Mucosa of rectum (tissue), 2 donors: ENCODE data around the gene FRMD1.

ENCODE experiments used
- H3K27ac ChIP-seq, 2 donors: one replicate each; pipeline ENCODE4 v1.7.0; 2013; ENCODE audit warnings: inconsistent platforms in 2 of 2, low read depth in 2 of 2, low read length in 2 of 2
- H3K27me3 ChIP-seq, 2 donors: one replicate each; pipeline ENCODE4 v1.7.0; 2013; ENCODE audit warnings: low read length in 2 of 2; ENCODE audit not compliant: control insufficient read depth in 2 of 2, insufficient read depth in 2 of 2
- H3K36me3 ChIP-seq, 2 donors: one replicate each; pipeline ENCODE4 v1.7.0; 2013; ENCODE audit warnings: low read length in 2 of 2; ENCODE audit not compliant: control insufficient read depth in 2 of 2, insufficient read depth in 2 of 2
- H3K4me1 ChIP-seq, 2 donors: one replicate each; pipeline ENCODE4 v1.7.0; 2013; ENCODE audit warnings: low read length in 2 of 2, mild to moderate bottlenecking in 1 of 2; ENCODE audit not compliant: control insufficient read depth in 2 of 2, insufficient read depth in 2 of 2
- H3K4me3 ChIP-seq, 2 donors: one replicate each; pipeline ENCODE4 v1.7.0; 2013; ENCODE audit warnings: low read length in 2 of 2
- H3K9ac ChIP-seq, 2 donors: one replicate each; pipeline ENCODE4 v1.7.0; 2013; ENCODE audit warnings: low read length in 2 of 2, low read depth in 1 of 2, mild to moderate bottlenecking in 1 of 2
- H3K9me3 ChIP-seq, 2 donors: one replicate each; pipeline ENCODE4 v1.7.0; 2013; ENCODE audit warnings: low read length in 2 of 2; ENCODE audit not compliant: control insufficient read depth in 2 of 2
- donor health status: healthy.
- donor health status: Normal muscosa, but diverticular disease.

The FRMD1 gene

DNA sequence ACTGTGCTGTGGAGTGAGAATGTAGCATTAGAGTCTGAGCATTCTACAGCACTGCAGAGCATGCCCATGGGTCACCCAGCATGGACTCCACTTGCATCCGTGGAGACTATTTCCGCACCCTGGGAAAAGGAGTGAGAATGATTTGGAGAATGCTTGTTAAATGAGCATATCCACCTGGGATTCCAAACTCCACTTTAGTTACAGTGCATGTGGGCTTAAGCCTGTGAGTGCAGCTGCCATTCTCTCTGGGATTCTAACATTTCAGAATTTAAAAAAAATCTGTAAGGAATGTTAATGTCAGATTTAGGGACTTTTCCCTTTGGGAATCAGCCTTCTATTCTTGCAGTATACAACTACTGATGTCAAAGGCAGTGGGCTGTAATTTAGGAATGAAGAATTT, 48.1 kb downstream of the FRMD1 start:
- Histone ChIP-seq H3K27ac (no peak overlapping the region), H3K4me3 (no peak overlapping the region), H3K27me3 (no peaks in the 10 kb centered on the region)

DNA sequence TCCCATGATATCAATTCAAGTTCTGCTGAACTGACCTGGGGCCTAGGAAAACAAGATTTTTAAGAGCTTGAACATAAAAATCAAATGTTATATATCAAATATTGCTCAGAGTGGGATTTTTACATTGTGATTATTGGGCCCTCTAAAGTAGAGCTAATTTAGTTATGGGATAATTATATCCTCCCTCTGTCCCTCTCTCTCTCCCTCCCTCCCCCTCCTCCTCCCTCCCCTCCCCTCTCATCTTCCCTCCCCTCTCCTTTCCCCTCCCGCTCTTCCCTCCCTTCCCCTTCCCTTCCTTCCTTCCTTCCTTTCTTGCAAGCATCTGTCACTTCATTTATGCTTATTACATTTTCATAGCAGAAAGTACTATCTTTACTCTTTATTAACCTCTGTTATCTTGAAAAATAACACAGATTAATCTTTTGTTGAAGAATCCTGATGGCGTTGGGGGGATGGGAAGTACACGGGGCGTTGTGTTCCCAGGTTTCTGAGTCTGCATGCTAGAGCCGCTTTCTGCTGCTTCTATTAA, 48.7 kb downstream of the FRMD1 start:
- Histone ChIP-seq H3K27me3 (no peaks in the 10 kb centered on the region), H3K4me3 (no peak overlapping the region), H3K27ac (no peak overlapping the region), H3K9ac (no peak overlapping the region), H3K36me3 (no peaks in the 10 kb centered on the region), H3K4me1 (peaks cover 0 to 2% of the 10 kb centered on the region in 2 donors), H3K9me3 (no peaks in the 10 kb centered on the region)

More for the DNA sequence above, 48.1 kb downstream of the FRMD1 start:
- no peaks in the 10 kb centered on the region for H3K9me3 ChIP-seq
- no peaks in the 10 kb centered on the region for H3K36me3 ChIP-seq
- peaks cover 2 to 5% of the 10 kb centered on the region in 2 donors for H3K4me1 ChIP-seq
- no peak overlapping the region for H3K9ac ChIP-seq

DNA sequence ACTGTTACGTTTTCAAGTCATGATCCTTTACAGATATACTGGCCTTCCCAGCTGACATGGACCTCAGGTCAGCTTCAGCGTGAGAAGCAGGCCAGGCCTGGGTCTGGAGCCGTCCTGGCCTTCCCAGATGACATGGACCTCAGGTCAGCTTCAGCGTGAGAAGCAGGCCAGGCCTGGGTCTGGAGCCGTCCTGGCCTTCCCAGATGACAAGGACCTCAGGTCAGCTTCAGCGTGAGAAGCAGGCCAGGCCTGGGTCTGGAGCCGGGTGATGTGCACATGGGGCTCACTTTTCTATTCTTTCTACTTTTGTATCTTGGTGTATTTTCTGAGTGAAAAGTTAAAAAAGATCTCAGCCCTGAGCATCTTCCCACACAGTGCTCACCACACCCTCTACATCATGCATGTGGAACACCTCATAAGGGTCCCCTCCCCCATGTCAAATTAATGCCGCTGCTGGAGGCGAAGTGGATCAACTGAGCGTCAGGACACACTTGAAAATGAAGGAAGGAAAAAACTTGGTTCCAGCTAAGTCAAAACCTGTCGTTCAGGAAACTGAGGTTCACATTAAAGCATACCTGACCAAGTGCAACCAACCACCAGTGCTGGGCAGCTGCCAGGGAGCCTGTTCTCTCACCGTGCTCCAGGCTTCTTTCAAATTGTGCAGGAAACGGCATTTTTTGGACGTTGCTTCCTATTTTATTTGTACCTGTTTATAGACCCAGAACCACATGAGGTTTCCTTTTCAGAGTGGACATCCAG, 49.4 kb downstream of the FRMD1 start:
- H3K4me3 ChIP-seq = no peak overlapping the region
- H3K9ac ChIP-seq = no peak overlapping the region
- no peaks in the 10 kb centered on the region for H3K36me3 ChIP-seq
- H3K27ac ChIP-seq = no peak overlapping the region
- peaks cover 2% of the 10 kb centered on the region in 2 donors for H3K4me1 ChIP-seq
- no peaks in the 10 kb centered on the region for H3K27me3 ChIP-seq
- H3K9me3 ChIP-seq = no peaks in the 10 kb centered on the region

DNA sequence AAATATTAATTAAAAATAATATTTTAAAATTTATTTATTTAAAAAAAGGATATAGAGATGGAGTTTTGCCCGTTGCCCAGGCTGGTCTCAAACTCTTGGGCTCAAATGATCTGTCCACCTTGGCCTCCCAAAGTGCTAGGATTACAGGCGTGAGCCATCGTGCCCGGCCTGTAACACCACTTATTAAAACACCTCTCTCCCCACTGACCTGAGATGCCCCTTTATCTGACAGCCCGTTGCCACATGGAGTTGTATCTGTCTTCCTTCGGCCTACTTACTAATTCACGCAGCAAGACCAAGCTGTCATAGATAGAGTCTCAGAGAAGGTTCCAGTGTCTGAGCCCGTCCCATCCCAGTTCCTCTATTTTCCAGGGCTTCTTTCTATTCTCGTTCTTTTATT, 50.8 kb downstream of the FRMD1 start:
- no peak overlapping the region for H3K9ac ChIP-seq
- H3K9me3 ChIP-seq = no peaks in the 10 kb centered on the region
- no peaks in the 10 kb centered on the region for H3K36me3 ChIP-seq
- H3K27me3 ChIP-seq = no peaks in the 10 kb centered on the region
- no peak overlapping the region for H3K4me3 ChIP-seq
- H3K27ac ChIP-seq = no peak overlapping the region
- H3K4me1 ChIP-seq = peaks cover 2 to 9% of the 10 kb centered on the region in 2 donors

DNA sequence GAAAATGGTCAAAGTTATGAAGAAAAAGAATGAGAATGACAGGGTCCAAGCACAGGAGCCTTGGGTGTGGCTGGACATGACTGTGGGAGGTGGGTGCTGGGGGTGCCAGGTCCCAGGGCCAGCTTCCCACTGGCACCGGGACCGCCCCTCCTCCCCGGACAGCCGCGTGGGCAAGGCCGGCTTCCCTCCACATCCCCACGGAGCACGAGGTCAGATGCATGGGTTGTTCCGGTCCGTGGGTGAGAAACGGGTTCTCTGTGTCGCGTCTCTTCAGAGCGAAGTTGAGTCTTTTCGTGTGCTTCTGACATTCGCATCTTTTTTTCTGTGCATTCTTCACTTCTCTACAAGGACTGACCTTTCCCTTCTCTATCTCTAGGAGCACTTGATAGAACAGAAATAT, 51.5 kb downstream of the FRMD1 start:
- H3K4me1 ChIP-seq = peaks cover 0 to 9% of the 10 kb centered on the region in 2 donors
- no peak overlapping the region for H3K9ac ChIP-seq
- no peak overlapping the region for H3K27ac ChIP-seq
- H3K27me3 ChIP-seq = no peaks in the 10 kb centered on the region
- no peaks in the 10 kb centered on the region for H3K9me3 ChIP-seq
- no peaks in the 10 kb centered on the region for H3K36me3 ChIP-seq
- no peak overlapping the region for H3K4me3 ChIP-seq

DNA sequence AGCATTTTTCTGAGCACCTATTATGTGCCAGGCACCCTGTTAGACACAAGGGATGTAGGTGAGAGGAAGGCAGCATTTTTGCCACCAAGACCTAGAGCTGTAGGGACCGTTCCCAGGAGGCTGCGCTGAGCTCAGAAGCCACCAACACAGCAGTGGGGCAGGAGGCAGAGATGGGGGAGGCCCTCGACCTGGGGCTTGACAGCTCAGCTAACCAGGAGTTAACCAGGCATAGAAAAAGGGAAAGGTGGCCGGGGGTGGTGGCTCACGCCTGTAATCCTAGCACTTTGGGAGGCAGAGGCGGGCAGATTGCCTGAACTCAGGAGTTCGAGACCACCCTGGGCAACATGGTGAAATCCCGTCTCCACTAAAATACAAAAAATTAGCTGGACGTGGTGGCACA, 52.1 kb downstream of the FRMD1 start:
- H3K9me3 ChIP-seq = no peaks in the 10 kb centered on the region
- peaks cover 0 to 9% of the 10 kb centered on the region in 2 donors for H3K4me1 ChIP-seq
- H3K36me3 ChIP-seq = no peaks in the 10 kb centered on the region
- no peak overlapping the region for H3K9ac ChIP-seq
- no peak overlapping the region for H3K27ac ChIP-seq
- H3K4me3 ChIP-seq = no peak overlapping the region
- H3K27me3 ChIP-seq = no peaks in the 10 kb centered on the region

DNA sequence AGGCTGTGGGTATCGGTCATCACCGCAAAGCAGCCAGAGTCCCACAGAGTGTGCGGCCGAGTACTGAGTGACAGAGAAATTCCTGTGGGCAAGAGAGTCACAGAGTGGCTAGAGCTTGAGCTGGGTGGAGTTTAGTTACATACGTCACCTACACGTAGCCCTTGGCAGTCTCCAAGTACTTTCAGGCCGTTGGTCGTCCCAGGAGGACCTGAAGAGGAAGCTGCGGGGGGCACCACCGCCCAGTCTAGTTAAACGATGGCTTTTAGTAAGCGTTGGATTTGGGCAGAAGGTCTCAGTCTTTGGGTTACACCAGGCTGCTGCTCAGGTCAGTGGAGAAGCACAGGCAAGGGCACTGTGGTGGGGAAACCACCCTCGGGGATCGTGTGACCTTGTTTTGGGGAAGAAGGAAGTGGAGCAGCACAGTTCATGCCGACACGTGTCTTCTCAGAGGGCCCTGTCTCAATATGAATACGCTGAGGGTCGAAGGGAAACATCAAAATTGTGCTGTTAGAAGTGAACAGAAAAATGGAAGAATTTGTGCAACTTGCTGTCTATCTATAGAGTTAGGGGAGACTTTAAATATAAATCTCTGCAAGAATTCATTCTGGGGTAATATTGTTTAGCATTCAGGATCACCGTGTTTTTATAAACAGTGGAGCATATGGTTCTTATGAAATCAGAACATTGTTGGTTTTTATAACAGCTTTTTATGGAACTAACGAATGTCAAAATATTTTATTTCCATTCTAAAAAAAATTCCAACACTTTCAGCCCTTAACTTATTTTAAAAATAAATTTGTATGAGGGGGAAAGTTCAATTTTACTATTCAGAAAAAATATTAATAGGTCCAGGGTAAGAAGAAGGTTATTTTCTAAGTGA, 52.9 kb downstream of the FRMD1 start:
- H3K4me1 ChIP-seq = peaks cover 0 to 9% of the 10 kb centered on the region in 2 donors
- H3K9me3 ChIP-seq = no peaks in the 10 kb centered on the region
- no peak overlapping the region for H3K4me3 ChIP-seq
- no peaks in the 10 kb centered on the region for H3K36me3 ChIP-seq
- H3K27ac ChIP-seq = no peak overlapping the region
- no peak overlapping the region for H3K9ac ChIP-seq
- no peaks in the 10 kb centered on the region for H3K27me3 ChIP-seq

DNA sequence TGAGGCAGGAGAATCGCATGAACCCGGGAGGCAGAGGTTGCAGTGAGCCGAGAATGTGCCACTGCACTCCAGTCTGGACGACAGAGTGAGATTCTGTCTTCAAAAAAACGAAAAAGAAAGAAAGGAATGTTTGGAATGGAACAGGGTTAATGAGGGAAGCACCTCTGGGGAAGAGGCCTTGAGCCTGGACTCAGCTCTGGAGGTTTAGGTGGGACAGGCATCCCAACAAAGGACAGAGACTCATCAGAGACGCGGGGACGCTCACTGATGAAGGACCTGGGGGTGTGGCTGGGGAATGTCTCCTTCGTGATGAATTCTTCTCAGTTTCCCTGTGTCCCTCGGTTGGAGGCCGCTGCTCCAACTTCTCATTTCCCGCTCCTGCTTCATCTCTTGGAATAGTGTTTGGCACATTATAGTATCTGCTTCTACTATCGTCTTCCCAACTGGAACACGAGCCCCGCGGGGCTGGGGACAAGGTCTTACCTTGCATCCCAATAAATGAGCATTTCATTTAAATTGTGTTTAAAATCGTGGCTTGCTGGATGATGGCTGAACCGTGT, 54.0 kb downstream of the FRMD1 start:
- Histone ChIP-seq H3K4me3 (no peak overlapping the region), H3K27ac (peak overlapping the region in 1 of 2 donors; percentile 70), H3K4me1 (peaks cover 0 to 9% of the 10 kb centered on the region in 2 donors), H3K36me3 (no peaks in the 10 kb centered on the region), H3K27me3 (no peaks in the 10 kb centered on the region), H3K9me3 (no peaks in the 10 kb centered on the region), H3K9ac (no peak overlapping the region)

DNA sequence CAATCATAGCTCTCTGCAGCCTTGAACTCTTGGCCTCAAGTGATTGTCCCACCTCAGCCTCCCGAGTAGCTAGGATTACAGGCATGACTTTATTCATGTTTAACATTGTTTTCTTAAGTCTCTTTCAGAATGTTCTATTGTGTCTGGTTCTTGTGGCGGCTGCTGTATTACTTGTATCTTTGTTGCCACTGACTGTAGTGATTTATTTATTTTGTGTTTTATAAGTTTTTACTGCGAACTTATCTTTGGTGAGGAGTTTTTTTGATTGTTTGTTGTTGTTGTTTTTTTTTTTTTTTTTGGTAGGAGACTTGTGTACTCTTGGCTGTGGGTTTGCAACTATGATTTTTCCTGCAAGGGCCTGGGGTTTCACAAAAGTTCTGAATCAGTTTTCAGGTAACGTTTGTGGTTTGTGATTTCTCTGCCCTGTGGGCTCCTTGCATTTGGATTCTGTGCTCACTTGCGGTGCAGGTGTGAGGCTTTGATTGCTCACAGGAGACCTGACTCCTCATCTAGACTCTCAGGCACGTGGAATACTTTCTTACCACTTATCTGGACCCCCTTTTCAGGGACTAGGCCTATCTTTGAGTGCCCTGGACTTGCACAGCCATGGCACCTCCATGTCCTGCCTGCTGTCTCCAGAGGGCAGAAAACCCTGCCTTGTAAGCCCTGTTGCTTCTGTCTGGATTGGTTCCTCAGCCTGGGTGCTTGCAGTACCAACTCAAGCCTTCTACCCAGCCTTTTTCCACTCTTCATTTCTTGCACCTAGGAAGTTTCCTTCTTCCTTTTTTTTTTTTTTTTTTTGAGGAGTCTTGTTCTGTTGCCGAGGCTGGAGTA, 56.3 kb downstream of the FRMD1 start:
- no peaks in the 10 kb centered on the region for H3K9me3 ChIP-seq
- H3K27me3 ChIP-seq = no peaks in the 10 kb centered on the region
- H3K36me3 ChIP-seq = no peaks in the 10 kb centered on the region
- H3K4me3 ChIP-seq = no peak overlapping the region
- peak overlapping the region in 1 of 2 donors; percentile 19 for H3K27ac ChIP-seq
- H3K4me1 ChIP-seq = peaks cover 2 to 9% of the 10 kb centered on the region in 2 donors
- H3K9ac ChIP-seq = no peak overlapping the region
